Measurements from ENCODE around the gene MRPL17.

The MRPL17 gene

DNA sequence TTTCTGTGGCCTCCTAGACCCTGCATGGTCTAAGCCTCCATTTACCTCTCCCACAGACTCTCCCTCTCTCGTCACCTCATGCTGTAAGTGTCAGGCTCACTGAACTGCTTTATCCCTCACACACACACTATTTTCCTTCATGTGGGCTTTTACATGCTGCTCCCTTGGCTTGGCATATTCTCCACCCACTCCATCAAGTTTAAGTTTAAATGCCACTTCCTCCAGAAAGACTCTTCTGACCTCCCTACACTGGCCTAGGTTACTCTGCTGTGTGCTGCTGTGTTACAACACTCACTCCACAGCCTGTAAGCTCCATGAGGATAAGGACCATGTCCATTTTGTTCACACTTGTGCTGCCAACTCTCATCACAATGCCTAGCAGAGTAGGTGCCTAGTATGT is 30.0 kb downstream of the MRPL17 start:
- DNase-seq = no peak

DNA sequence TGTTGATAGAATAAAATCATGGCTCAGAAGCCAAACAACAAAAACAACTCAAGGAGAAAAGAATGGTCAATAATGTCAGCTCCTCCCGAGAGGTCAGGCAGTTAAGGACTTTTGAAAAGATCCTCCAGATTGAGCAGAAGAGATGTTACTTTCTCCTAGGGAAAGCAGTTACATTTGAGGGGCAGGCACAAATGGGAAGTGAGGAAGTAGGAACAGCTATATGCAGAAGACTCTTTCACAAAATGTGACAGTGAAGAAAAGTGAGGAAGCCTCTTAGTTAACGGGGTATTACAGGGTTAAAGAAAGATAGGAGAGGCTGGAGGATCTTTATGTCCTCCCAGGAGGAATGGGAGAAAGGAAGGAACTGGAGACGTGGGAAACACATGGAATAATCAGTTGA is 31.0 kb downstream of the MRPL17 start:
- DNase-seq = no peak

DNA sequence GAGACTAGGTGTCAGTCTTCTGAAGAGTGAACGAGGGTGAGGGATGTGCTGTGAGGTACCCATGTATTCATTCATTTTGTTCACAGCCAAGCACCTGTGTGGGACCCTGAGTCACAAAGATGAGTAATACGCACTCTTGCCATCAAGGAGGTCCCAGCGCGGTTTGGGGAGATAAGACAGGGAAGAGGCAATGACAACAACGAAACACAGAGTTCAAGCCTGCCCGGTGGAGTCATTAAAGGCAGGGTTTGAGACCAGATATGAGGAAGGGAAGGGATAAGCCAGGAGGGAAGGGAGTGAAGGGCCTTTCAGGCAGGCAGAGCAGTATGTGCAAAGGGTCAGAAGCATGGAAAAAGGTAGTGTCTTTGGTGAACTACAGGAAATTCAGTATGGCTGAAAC is 32.2 kb downstream of the MRPL17 start:
- DNase-seq = peak; percentile 59

DNA sequence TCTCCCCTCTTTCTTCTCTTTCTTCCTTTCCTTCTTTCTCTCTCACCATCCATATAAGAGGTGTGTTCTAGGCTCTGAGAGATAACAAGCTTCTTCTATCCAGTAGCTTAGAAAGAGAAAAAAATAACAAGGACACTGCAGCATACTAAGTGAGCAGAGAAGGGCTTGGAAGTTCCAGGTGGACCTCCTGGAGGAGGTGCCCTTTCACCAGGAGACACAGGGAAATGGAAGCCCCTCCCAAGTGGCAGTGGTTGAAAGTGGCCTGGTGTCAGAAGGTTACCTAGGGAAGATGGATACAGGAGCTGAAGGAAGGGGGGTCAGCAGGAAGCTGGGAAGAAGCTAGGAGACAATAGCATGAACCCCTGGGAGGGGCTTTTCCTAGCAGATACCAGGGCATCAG is 33.0 kb downstream of the MRPL17 start:
- no peak for DNase-seq

DNA sequence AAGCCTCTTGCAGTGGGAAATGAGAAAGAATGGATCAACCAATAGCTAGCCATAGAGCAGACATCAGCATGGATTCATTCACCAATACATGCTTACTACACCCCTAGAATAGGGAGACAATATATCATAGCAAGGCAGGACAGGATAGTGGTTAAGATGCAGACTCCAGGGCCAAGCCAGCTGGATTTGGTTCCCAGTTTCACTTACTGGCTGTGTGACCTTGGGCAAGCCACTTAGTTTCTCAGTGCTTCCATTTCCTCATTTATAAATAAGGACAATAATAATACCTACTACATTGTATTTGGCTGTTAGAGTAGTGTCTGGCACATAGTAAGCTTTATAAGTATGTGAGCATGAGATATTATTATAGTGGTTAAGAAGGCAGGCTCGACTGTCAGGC is 34.6 kb downstream of the MRPL17 start:
- DNase-seq = no peak

DNA sequence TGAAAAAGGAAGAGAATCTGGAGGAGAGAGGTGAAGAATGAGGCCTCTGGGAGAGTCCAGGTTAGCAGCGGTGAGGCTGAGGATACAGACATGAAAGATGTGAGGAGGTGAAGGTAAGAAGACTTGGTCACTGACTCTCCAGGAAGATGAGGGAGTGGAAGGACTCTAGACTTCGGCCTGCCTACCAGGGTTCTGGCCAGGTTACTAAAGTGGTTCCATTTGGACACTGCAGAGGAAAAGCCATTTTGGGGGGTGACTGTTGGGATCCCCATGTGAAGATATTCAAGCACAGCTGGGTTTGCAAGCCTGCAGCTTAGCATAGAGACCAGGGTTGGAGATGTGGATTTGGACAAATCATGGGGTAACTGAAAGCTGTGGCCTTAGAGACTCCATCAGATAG is 35.3 kb downstream of the MRPL17 start:
- no peak for DNase-seq

DNA sequence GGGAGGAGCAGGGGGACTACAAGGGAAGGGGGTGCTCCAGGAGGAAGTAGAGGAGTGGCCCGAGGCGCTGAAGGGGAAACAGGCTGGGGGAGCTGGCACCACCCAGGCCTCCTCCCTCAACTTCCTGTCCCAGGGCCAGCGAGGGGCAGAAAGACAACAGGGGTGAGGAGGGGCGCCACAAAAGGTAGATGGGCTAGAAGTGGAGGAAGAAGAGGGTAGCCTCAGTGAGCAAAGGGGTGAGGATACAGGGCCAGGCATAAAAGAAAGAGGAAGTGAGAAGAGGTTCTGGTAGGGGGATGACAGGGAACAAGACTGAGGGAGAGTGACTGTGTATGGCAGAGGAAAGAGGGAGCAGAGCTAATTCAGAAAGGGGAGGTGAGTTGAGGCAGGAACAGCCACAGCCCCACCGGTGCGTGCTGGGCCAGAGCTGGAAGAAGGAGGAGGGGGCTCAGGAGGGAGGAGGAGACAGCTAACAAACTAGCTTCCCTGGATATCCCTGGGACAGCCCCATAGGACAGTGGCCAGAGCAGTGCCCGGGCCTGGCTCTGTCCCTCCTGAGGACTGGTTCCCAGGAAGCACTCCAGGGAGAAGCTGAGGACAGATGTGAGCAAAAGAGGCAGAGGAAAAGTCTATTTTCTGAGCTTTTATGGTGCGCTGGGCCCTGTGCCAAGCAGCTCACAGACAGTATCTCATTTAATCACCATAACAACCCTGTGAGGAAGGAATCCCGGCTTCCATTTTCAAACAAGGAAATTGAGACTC is 36.0 kb downstream of the MRPL17 start:
- DNase-seq = no peak

DNA sequence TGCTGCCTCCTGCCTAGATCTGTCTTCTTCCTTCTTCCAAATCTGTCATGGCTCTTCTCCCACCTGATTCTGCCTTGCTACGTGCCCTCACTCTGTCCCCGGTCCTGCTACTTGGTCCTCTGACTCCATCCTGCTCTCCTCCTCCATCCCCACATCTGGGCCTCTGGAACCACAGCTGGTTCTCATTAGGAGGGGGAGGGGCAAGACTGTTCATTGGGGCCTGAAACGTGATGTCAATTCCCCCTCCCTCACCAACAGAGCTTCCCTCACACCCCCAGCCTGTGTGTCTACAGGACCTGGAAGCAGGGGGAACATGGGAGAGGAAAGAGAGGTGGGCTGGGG is 36.6 kb downstream of the MRPL17 start:
- no peak for DNase-seq

DNA sequence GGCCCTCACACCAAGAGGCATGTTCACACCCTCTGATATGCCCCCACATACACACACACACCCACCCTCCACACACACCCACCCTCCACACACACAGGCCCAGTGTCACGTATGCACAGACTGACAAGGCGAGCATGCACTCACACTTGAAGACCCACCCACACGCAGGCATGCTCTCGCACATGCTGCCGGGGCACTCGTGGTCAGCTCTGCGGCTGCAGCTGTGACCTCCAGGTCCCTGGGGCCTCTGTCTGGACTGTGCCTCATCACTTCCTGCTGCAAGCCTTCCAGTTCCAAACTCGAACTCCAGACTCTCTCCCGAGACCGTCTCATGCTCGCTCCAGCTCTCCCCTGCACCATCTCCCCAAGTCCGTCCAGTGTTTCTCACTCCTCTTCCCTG is 37.1 kb downstream of the MRPL17 start:
- no peak for DNase-seq

DNA sequence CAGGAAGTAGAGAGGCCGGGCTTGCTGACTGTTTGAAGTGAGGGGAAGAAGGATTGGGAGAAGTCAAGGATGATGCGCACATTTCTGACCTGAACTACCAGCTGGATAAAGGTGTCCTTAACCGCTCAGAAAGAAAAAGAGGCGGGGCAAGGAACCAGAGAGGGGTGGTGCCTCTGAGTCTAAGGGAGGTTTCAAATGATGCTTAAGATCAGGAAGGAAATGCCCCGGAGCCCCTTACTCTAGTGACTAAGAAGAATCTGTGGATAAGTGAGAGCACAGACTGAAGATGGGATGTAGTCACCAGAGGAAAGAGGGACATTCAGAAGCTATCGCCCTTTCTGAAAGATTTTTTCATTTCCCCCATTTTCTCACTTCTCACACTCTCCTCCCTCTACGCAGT is 40.2 kb downstream of the MRPL17 start:
- no peak for DNase-seq

DNA sequence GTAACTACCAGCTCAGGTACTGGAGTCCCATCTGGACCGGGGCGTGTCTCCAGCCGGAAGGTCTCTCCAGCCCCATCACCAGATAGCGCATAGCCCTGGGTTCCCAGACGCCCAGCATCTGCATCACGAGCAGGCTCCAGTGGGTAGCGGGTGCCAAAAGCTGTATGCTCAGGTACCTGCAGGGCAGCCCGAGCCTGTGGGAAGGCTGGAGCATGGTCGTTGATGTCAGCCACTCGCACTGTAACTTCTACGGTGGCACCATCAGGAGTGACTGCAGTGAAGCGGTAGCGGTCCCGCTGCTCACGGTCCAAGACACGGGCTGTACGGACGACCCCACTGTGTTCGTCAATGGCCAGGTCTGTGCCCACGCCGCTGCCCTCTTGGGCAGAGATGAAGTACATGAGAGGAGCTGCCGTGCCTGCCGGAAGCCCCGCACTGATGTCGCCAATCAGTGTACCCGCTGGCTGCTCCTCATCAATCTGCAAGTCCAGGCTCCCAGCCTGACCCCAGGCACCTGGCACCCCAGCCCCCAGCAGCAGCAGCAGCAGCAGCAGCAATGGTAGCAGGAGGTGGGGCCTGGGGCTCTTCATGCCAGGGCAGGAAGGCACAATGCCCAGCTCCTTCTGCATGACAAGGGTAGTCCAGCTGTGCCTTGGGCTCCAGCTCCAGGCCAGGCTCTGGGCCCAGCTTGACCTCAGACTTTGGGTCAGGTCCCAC is 42.0 kb downstream of the MRPL17 start:
- DNase-seq = no peak

DNA sequence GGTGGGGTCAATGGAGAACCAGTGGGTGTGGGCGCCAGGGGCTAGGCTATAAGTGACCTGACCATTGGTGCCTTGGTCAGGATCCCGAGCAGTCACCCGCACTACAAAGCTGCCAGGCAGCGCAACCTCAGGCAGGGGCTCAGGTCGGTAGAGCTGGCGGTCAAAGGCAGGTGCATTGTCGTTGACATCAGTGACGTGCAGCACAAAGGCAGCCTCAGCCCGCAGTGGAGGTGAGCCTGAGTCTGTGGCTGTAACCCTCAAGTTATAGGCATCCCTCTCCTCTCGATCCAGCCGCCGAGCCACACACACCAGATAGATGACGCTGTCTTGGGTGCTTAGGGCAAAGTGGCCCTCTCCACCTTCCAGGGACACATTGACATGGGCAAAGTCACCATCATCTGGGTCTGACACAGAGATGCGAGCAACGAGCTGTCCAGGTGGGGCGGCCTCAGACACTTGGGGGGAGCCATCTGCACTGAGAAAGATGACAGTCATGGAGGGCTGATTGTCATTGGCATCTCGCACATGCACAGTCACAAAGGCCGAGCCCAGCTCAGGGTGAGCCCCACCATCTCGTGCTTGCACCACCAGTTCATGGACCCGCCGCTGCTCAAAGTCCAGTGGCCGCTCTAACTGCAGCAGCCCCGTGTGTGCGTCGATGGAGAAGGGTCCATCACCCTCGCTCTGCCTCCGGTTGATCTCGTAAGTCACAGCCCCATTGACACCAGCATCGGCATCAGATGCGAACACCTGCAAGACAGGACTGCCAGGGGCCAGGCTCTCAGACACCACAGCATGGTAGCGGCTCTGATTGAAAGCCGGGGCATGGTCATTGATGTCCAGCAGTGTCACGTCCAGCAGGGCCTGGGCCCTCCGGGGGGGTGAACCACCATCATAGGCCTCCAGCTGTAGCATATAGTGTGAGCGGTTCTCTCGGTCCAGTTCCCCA is 42.8 kb downstream of the MRPL17 start:
- DNase-seq = no peak

DNA sequence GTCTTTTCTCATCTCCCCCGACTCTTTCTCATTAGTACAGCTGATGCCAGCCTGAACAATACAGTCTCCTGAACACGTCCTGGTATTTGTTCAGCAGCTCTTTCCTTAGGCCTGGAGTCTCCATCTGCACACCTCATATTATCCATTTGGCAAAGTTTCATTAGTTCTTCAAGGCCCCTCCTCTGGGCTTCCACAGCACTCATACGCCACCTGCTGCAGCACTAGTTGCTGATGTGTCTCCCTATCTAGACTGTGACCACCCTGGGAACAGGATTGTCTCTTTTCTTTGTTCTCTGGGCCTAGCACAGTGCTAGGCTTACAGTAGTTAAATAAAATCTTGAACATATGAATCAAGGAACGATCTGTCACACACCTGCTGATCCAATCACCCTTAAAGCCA is 44.7 kb downstream of the MRPL17 start:
- DNase-seq = no peak

DNA sequence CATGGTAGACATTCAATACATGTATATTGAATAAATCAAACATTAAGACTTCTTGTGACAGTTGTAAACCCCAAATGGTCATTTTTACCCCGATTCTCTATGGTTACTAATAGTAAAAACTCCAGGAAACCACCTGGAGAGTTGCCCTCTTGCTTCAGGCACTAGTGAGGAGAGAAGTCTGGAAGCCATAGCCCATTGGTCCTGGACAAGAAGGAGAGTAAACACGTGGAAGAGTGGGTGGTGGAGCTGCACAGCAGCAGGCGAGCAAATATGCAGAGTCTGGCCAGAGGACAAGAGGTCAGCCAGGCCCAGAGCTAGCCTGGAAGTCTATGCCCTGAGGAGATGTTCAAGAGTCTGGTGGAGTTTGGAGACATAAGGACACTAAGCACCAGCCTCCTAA is 45.3 kb downstream of the MRPL17 start:
- DNase-seq = no peak

DNA sequence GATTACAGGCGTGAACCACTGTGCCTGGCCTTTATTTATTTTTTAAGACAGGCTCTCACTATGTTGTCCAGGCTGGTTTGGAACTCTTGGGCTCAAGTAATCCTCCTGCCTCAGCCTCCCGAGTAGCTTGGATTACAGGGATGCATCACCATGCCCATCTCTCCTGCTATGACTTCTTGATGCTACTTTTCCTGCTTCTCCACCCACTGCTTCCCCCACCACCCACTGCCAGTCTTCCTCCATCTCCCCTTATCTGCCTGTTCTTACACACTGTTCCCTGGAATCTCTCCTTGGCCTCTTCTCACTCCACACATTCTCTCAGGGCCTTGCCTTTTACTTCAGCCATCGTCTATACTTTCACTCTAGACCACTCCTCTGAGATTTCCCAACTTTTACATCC is 46.7 kb downstream of the MRPL17 start:
- DNase-seq = no peak

DNA sequence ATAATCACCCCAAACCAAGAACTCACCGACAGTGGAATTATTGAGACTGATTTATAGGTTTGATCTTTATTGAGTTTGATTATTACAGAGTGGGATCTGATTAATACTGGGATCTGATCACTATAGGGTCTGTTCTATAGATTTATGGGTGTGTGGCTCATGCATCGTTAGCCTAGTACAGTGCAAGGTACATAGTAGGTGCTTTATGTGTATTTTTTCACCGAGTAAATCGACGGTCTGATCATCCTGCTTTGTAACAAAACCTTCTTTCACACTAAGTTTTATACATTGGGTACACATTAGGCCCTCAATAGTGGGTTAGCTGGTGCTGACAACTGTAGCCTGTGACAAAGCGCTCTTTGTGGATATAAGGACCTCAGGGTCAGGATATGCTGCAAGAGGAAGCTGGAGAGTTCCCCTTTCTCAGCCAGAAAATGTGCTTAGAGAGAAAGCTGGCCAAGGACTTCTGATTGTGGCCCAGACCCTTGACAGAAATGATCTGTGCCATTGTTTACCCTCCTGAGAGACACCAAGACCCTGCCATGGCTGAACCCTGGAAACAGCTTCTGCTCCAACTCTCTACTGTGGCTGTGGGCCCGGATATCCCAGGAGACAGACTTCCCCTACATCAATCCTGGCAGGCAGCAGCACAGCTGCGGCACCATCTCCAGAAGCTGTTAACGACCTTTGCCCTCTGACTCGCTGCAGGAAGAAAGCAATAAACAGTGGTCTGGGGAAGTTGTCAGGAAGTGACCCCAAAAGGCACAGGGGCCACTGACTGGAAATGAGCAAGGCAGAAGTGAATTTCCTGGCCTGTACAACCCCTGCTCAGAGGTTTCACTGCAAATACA is 47.8 kb downstream of the MRPL17 start:
- DNase-seq = no peak

DNA sequence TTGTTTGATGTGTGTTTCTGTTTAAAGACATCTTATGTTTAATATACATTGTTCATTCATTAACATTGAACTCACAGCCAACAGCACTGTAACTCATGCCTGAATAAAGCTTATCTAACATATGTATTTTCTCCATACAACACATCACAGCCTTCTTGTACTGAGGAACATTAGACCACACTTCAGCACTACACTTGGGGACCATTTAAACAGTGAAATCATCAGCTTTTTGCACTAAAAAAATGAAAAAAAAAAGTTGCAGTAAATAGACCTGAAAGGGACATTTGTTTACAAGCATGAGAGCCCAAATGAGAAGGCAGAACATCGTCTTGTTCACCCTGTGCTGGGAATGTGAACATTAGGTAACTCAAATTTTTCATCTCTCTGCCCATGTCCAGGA is 48.6 kb downstream of the MRPL17 start:
- no peak for DNase-seq

DNA sequence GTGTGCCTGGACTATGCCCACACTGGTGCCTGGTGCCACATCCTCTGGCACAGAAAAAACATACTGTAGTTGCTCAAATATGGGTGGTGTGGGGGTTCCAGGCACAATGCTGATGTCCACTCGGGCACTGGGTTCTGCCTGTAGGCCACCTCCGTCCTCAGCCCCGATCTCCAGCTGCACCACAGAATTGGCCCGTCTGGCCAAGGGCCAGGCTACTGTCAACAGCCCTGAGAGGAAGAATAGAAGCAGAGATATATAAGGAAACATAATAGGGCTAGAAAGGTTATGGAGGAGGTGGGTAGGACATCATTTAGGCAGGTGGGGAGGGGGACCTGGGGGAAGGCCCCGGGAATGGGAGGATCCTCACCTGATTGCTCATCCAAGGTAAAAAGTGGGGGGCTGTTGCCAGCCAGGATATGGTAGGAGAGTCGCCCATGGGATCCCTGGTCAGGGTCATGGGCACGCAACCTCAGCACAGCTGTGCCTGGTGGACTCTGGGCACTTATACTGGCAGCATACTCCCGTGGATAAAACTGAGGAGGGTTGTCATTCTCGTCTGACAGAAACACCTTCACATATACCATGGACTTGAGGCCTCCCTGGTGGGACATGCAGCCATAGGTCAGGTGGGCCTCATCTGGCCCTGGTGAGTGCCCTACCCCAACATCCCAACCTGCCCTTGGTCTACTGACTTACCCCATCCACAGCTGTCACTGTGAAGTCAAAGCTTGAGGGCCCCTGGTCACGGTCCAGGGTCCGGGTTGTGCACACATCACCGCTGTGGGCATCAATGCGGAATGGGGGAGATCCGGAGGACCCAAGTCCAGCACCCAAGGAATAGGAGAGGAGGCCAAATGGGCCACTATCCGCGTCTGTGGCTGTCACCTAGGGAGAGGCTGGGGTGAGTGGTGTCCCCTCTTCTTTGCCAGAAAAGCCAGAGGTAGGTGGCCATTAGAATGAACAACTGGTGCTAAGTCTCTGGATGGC is 49.4 kb downstream of the MRPL17 start:
- no peak for DNase-seq

DNA sequence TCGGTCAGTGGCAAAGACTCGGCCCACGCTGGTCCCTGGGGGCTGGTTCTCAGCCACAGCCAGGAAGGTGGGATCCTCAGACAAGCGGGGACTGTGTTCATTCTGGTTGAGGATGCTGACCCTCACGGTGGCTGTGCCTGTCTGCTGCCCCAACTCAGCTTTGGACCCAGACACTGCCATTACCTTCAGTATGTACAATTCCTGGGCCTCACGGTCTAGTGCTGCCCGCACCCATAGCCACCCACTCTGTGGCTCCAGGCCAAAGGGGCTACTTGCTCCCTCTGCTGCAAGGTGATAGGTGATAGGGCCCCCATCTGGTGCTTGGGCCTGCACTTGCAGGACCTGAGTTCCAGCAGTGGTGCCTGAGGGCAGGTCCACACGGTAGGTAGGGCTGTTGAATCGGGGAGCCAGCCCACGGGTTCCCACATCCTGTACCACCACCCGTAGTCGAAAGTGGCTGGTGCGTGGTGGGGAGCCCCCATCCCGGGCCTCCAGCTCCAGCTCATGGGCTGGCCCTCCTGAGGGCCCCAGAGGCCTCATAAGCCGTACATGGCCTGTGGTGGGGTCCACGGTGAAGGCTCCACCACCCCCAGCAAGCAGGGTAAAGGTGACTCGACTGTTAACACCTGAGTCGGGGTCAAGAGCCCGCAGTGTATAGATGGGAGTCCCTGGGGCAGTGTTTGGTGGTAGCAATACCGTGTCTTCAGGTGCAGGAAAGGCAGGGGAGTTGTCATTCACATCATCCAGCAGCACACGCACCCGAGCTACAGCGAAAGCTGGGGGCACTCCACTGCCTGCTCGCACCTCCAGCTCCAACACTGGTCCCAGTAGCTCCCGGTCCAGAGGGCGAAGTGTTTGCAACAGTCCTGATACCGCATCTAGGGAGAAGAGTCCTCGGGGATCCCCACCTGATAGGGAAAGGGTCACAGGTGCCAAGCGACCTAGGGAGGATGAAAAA is 50.7 kb downstream of the MRPL17 start:
- no peak for DNase-seq

DNA sequence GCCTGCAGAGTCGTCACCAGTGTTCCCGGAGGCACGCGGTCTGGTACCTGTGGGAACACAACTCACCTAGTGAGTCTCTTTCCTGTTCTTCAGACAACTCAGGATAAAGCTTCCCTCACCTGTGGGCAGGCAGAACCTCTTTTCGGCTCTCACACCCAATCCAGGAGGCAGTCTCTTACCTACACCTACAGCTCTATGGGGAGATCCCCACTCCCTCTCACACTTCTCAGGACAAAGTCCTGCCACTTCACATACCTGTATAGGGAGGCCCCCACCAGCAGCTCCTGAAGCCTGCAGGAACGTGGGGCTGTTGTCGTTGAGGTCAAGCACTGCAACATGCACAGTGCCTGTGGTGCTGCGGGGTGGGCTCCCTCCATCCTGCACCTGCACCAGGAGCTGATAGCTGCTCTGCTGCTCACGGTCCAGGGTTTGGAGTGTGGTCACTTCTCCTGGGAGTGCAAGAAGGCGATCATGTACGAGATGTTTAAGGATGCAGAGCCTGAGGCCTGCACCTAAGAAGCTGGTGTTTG is 51.7 kb downstream of the MRPL17 start:
- DNase-seq = no peak

Data from activated CD8-positive, alpha-beta memory T cell treated with anti-CD3 and anti-CD28 coated beads, Interleukin-2, amount 50 U/mL, for 4 hours (primary cell).